Stimulated activated CD4-positive, alpha-beta T cell treated with anti-CD3 and anti-CD28 coated beads, Interleukin-12 subunit alpha, Interleukin-12 subunit beta, amount 100 ng/mL, for 48 hours (primary cell): Measurements from ENCODE around the gene NINJ1.

Experiments
- DNase-seq, 3 donors: peaks; one replicate each; pipeline ENCODE4 v3.0.0-alpha.2; 2020; ENCODE audit warnings: low read depth in 2 of 3, low spot score in 1 of 3

NINJ1 gene

GRCh38 chr9:93134015-93134739 lies at the start of gene NINJ1:
Gene NINJ1 (minus strand): TSS chr9:93134251. CDS start chr9:93134217, 34 bp downstream.
- peak; percentile 70 to 86 (median 71) for DNase-seq

DNA sequence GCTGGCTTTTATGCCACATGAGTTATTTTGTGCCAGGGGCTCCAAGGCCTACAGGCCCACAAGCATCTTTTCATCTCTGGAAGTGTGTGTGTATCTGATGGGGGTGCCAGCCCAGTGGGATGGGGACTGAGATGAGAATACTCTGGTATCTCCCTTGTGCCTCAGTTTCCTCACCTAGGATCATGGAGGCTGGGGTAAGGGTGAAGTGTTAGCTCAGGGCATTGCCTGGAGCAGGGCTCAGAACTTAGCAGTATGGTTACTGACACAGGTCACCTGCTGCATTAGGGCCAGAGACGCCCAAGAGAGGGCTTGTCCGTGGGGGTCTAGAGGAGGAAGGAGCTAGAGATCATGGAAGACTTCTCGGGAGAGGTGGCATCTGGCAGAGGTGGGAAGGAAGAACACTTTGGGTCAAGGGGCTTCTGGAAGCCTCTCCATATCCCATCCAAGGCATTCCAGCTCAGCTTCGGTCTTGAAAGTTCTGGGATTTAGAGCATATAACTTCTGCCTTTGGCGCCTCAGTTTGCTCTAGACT lies 49.1 kb upstream of the NINJ1 start:
- no peak for DNase-seq

- DNase-seq: no peak
These were observed 48.5 kb upstream of the NINJ1 start for GRCh38 chr9:93182572-93182971.

- no peak for DNase-seq
These were observed 47.8 kb upstream of the NINJ1 start for GRCh38 chr9:93181672-93182435.

DNA sequence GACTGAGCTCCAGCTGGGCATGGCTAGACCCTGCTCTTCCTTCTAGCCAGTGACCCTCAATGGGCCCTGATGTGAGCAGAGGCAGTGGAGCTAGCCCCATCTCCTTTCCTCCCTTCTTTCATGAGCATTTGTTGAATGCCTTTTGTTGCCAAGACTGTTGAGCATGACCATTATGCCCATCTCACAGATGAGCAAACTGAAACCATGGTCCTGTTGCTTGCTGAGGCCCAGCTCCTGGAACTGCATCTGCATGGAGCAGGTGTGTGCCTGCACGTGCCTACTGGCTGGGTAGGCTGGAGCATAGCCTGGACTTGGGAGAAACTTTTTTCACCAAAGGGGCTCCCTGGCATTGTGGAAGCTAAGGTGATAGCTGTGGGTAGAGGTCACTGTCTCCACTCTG lies 46.9 kb upstream of the NINJ1 start:
- DNase-seq: no peak

DNA sequence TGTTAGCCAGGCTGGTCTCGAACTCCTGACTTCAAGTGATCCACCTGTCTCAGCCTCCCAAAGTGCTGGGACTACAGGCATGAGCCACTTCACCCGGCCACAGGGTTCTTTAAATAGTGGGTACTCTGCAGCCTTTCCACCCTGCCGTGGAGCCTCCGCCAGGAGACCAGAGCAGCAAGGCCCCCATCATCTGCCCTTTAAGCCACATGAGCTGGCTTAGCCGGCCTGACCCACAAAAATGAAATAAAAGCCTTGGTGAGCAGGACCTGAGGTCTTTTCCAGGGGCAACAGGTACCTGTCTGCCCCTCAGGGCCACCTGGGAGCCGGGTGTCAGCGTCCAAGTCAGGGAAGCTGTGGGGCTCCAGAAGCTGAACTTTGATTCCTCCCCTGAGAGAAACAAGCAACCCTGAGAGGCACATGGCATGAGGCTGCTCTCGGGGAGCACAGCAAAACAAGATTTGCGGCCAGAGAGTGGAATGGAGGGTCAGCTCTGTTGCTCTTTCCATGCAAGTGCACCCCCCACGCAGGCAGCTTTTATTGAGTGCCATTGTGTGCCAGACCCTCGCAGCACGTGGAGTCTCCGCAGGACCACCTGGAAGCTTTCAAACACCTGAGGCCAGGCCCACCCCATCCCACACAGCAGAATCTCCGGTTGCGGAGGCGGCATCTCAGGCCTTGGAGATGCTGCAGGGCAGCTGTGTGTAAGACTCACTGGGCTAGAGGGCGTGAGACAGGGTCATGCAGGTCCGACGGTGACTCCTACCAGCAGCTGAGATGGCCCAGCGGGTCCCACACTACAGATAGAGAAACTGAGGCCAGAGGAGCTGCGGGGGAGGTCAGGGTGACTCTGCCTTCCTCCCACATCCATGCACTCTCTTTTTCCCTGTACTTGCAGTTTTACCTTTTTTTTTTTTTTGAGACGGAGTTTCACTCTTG lies 45.1 kb upstream of the NINJ1 start:
- DNase-seq: no peak

- no peak for DNase-seq
These were observed 43.6 kb upstream of the NINJ1 start for GRCh38 chr9:93177676-93178075.

DNA sequence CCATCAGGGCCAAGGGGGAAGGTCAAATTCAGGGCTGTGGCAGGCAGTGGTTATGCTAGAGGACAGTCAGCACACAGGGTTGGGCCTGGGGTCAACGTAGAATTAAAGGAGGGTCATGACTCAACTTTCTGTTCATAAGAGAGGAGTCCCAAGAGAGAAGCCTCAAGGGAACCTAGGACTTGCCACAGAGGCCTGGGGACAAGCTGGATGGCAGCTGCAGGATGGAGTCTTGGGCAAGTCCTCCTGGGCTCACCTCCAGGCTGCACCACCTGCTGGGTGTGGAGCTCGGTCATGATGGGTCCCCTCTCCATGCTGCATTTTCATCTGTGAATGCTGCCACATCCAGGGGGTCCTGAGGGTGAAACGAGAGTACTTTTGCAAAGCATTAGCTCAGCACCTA lies 40.9 kb upstream of the NINJ1 start:
- no peak for DNase-seq

- DNase-seq: no peak
These were observed 39.5 kb upstream of the NINJ1 start for GRCh38 chr9:93173365-93174051.

DNA sequence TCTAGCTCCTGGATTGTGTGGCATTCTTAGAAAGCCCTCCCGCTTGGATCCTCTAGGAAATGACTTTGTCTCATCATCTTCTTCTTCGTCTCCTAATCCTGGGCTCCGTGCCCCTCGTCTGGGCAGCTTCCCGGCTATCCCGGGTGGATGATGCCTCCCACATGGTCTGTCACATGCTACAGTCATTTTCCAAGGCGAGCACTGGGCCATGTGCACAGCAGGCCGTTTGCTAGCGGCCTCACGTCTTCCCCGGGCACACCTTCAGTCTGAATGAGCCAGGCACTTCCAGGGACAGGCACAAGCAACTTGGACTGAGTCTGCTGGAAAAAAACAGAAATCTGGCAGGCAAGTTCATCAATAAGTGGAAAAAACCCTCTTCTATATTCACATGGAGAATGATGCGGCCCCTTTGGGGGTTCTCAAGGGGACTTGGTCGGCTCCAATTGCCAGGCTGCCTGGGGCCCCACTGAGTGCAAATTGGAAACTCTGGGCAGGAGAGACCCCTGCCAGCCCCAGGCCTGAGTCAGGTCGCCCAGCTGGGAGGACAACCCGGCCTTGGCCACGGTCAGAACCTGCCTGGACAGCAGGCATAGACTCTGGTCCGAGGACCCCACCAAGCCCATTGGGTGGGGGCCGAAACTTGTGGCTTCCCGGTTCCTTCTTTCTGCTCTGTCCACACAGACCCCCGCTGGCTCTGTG lies 38.8 kb upstream of the NINJ1 start:
- DNase-seq: no peak

DNA sequence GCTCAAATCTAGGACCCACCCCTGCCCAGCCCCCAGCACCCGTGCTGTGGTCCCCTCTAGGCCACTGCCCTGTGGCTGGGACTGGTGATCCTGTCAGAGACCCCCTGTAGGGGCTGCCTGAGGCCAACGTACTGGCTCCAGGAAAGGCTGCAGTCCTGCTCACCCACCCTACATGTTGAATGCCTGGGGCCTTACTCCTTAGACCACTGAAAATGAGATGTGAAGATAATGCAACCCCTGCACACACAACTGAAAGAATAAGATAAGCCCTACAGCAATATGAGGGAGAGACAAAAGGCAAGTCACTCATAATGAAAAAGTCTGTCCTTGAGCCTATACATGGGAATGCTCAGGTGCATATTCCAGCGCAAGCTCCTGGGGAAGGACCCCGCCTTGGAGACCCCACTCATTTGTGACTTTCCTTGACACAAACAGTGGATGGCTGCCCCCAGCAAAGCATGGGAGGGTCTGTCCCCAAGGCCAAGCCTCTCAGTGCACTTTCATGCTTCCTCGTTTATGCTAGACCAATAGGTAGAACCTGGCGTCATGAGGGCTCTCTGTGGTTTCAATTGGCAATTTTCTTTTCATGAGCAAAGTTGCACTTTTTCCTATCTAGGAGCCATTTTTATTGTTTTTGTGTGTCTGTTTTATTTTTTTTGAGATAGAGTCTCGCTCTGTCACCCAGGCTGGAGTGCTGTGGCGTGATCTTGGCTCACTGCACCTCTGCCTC lies 37.4 kb upstream of the NINJ1 start:
- DNase-seq: no peak

- DNase-seq: no peak
These were observed 36.5 kb upstream of the NINJ1 start for GRCh38 chr9:93170571-93170970.

GRCh38 chr9:93169444-93169843 lies 35.4 kb upstream of the NINJ1 start:
- no peak for DNase-seq

DNA sequence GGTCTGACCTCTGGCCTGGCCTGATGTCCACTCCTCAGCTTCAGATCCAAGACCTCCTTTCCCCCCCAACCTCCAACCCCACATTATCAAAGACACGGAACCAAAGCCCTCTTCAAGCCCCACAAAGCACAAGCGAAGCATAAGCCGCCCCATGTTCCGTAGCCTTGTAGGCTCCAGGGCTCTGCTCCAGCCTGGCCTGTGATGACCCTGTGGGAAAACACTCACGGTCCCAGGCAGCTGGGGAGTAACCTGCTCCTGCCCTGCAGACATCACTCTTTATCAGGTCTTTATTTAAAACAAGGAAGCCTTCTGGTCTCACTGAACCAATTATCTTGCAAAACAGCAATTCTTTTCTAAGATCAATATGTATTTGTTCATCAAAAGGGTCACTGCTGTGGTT lies 34.5 kb upstream of the NINJ1 start:
- DNase-seq: no peak

DNA sequence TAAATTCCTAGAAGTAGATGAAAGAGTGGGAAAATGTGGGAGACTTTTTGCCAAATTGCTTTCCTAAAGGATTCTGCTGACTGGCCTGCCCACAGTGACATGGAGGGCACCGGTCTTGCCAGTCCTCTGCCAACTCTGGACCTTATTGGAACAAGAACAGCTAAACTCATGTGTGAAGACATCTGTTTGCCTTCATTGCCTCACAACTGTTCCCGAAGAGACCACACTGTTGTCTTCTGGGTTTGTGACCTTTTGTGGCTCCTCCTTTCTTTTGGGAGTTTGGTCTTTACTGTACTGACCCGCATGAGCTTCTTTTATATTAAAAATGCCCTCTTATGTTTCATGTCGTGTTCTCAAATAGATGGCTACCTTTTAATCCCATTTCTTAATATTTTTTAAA lies 33.8 kb upstream of the NINJ1 start:
- DNase-seq: no peak

DNA sequence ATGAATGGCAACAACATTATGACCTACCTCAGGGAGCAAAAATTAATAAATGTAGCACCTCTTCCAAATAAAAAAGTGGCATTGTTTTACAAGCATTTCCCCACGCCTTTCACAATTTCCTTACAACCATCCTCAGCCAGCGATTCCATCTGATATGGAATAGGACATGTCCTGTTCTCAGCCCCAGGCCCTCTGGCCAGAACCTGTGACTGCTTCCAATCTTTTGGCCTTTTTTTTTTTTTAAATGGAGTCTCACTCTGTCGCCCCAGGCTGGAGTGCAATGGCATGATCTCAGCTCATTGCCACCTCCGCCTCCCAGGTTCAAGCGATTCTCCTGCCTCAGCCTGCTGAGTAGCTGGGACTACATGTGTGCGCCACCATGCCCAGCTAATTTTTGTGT lies 33.1 kb upstream of the NINJ1 start:
- DNase-seq: no peak

- DNase-seq: no peak
These were observed 32.6 kb upstream of the NINJ1 start for GRCh38 chr9:93166699-93167098.

DNA sequence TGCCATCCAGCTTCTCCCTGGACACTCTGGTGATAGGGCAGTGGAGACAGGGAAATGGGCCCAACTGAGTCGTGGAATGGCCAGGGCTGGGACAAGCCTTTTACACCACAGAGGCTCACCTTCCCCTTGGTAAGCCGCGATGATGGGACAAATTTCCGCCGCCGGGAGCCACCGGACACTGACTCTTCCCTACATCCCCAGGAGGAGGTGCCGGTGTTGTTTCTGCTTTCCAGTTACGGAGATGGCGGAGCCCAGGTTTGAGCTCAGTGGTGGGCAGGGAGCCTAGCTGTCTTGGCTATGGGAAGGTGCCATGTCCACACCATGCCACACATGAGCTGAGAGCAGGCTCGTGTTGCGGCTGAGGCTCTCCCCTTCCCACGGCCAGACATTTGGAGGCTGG lies 30.0 kb upstream of the NINJ1 start:
- DNase-seq: no peak

- DNase-seq: no peak
These were observed 27.9 kb upstream of the NINJ1 start for GRCh38 chr9:93161786-93162562.
